HEK293 (cell line): ENCODE results near the gene PCSK5.

Source experiments
- CTCF ChIA-PET: fragments of 350-600 bp; formaldehyde crosslinking; extraction: SDS; loops from one replicate; lab custom pipeline; 2021; ENCODE audit warnings: antibody characterized with exemption; lab: Yijun Ruan, JAX
- POLR2A ChIA-PET: fragments of 300-600 bp; formaldehyde crosslinking; extraction: SDS; loops from one replicate; lab custom pipeline; 2020; ENCODE audit warnings: antibody characterized with exemption, inconsistent platforms; lab: Yijun Ruan, JAX
- H3K27ac ChIP-seq: fragments of 200-500 bp; sonication (Bioruptor generic); 2 replicates; pipeline ENCODE4 v1.5.1; 2014; ENCODE audit warnings: low read depth, low read length, control low read depth, inconsistent platforms; ENCODE audit errors: extremely low read depth
- H3K36me3 ChIP-seq, 2 experiments: fragments of 200-500 bp in 1 of 2; sonication (Bioruptor generic) in 1 of 2; 1 replicate in 1 of 2; 2 replicates in 1 of 2; pipeline ENCODE4 v1.5.1; 2014 to 2017; ENCODE audit warnings: inconsistent platforms in 2 of 2, low read length in 2 of 2; ENCODE audit not compliant: control insufficient read depth in 2 of 2, insufficient read depth in 1 of 2
- H3K4me1 ChIP-seq: fragments of 200-500 bp; sonication (Bioruptor generic); 2 replicates; pipeline ENCODE4 v1.5.1; 2014; ENCODE audit warnings: mild to moderate bottlenecking, low read length, inconsistent platforms; ENCODE audit not compliant: control insufficient read depth, insufficient read depth
- H3K4me3 ChIP-seq: 2 replicates; pipeline ENCODE4 v1.5.1; 2011; ENCODE audit warnings: low read depth, mild to moderate bottlenecking, control low read depth, low read length, moderate library complexity
- H3K9me3 ChIP-seq: fragments of 200-500 bp; sonication (Bioruptor generic); 2 replicates; pipeline ENCODE4 v1.5.1; 2014; ENCODE audit warnings: low read depth, low read length, inconsistent platforms; ENCODE audit not compliant: control insufficient read depth, insufficient read depth
- BCL6B ChIP-seq: fragments of 450-650 bp; formaldehyde crosslinking; IDR thresholded peaks from 2 replicates; pipeline ENCODE4 v1.5.1; 2017; ENCODE audit warnings: missing biosample characterization, missing genetic modification characterization
- FEZF1 ChIP-seq: fragments of 450-650 bp; formaldehyde crosslinking; IDR thresholded peaks from 2 replicates; pipeline ENCODE4 v1.5.1; 2016; ENCODE audit warnings: missing biosample characterization, missing genetic modification characterization
- KLF10 ChIP-seq: fragments of 450-650 bp; IDR thresholded peaks from 2 replicates; pipeline ENCODE4 v1.5.1; 2018; ENCODE audit warnings: missing biosample characterization, mild to moderate bottlenecking, missing genetic modification characterization
- KLF7 ChIP-seq: fragments of 450-650 bp; formaldehyde crosslinking; IDR thresholded peaks from 2 replicates; pipeline ENCODE4 v1.5.1; 2016; ENCODE audit warnings: missing biosample characterization, missing genetic modification characterization, borderline replicate concordance
- REPIN1 ChIP-seq: fragments of 450-650 bp; formaldehyde crosslinking; IDR thresholded peaks from 2 replicates; pipeline ENCODE4 v1.5.1; 2017; ENCODE audit warnings: missing biosample characterization, missing genetic modification characterization, low read depth
- SETDB1 ChIP-seq: IDR thresholded peaks from one replicate; pipeline ENCODE4 v1.6.1; 2017; ENCODE audit warnings: mild to moderate bottlenecking, low read length, moderate library complexity, mixed read lengths; ENCODE audit not compliant: insufficient read length
- SP2 ChIP-seq: fragments of 450-650 bp; formaldehyde crosslinking; IDR thresholded peaks from 2 replicates; pipeline ENCODE4 v1.5.1; 2016; ENCODE audit warnings: missing biosample characterization, missing genetic modification characterization
- YY1 ChIP-seq: fragments of 450-650 bp; formaldehyde crosslinking; IDR thresholded peaks from 2 replicates; pipeline ENCODE4 v1.5.1; 2018; ENCODE audit warnings: missing biosample characterization, missing genetic modification characterization
- ZBTB10 ChIP-seq: fragments of 450-650 bp; formaldehyde crosslinking; IDR thresholded peaks from 2 replicates; pipeline ENCODE4 v1.5.1; 2016; ENCODE audit warnings: missing biosample characterization, missing genetic modification characterization
- ZBTB17 ChIP-seq: fragments of 450-650 bp; formaldehyde crosslinking; IDR thresholded peaks from 2 replicates; pipeline ENCODE4 v1.5.1; 2016; ENCODE audit warnings: missing biosample characterization, missing genetic modification characterization
- ZBTB7A ChIP-seq: fragments of 450-650 bp; formaldehyde crosslinking; IDR thresholded peaks from 2 replicates; pipeline ENCODE4 v1.5.1; 2016; ENCODE audit warnings: low read depth, missing biosample characterization, missing genetic modification characterization
- ZFP69B ChIP-seq: fragments of 450-650 bp; formaldehyde crosslinking; IDR thresholded peaks from 2 replicates; pipeline ENCODE4 v1.5.1; 2016; ENCODE audit warnings: missing biosample characterization, missing genetic modification characterization
- ZNF169 ChIP-seq: fragments of 450-650 bp; formaldehyde crosslinking; IDR thresholded peaks from 2 replicates; pipeline ENCODE4 v1.5.1; 2016; ENCODE audit warnings: missing biosample characterization, missing genetic modification characterization
- ZNF221 ChIP-seq: fragments of 450-650 bp; formaldehyde crosslinking; IDR thresholded peaks from 2 replicates; pipeline ENCODE4 v1.5.1; 2017; ENCODE audit warnings: missing biosample characterization, missing genetic modification characterization, borderline replicate concordance
- ZNF274 ChIP-seq, 2 experiments: fragments of 200-500 bp in 1 of 2; fragments of 450-650 bp in 1 of 2; sonication (Bioruptor generic) in 1 of 2; formaldehyde crosslinking in 1 of 2; IDR thresholded peaks; 2 replicates each; pipeline versions ENCODE4 v1.5.1 to v1.6.1; 2014 to 2016; ENCODE audit warnings: borderline replicate concordance in 1 of 2, inconsistent platforms in 1 of 2, low read length in 1 of 2, missing biosample characterization in 1 of 2, missing genetic modification characterization in 1 of 2
- ZNF292 ChIP-seq: fragments of 450-650 bp; formaldehyde crosslinking; IDR thresholded peaks from 2 replicates; pipeline ENCODE4 v1.5.1; 2016; ENCODE audit warnings: low read depth, missing biosample characterization, missing genetic modification characterization, borderline replicate concordance
- ZNF394 ChIP-seq: fragments of 450-650 bp; formaldehyde crosslinking; IDR thresholded peaks from 2 replicates; pipeline ENCODE4 v1.5.1; 2016; ENCODE audit warnings: missing biosample characterization, missing genetic modification characterization, mild to moderate bottlenecking, moderate library complexity, borderline replicate concordance
- ZNF426 ChIP-seq: fragments of 450-650 bp; formaldehyde crosslinking; IDR thresholded peaks from 2 replicates; pipeline ENCODE4 v1.5.1; 2017; ENCODE audit warnings: missing biosample characterization, missing genetic modification characterization, mild to moderate bottlenecking, inconsistent platforms, moderate library complexity
- ZNF513 ChIP-seq: fragments of 450-650 bp; IDR thresholded peaks from 2 replicates; pipeline ENCODE4 v1.5.1; 2018; ENCODE audit warnings: missing biosample characterization, missing genetic modification characterization
- ZNF548 ChIP-seq: fragments of 450-650 bp; formaldehyde crosslinking; IDR thresholded peaks from 2 replicates; pipeline ENCODE4 v1.5.1; 2016; ENCODE audit warnings: missing biosample characterization, missing genetic modification characterization
- ZNF549 ChIP-seq: fragments of 450-650 bp; IDR thresholded peaks from 2 replicates; pipeline ENCODE4 v1.5.1; 2018; ENCODE audit warnings: missing biosample characterization, missing genetic modification characterization, mild to moderate bottlenecking, inconsistent platforms, moderate library complexity
- ZNF555 ChIP-seq: fragments of 450-650 bp; formaldehyde crosslinking; conservative IDR thresholded peaks from 2 replicates; pipeline ENCODE4 v1.5.1; 2017; ENCODE audit warnings: missing biosample characterization, mild to moderate bottlenecking, missing genetic modification characterization, inconsistent platforms
- ZNF600 ChIP-seq: fragments of 450-650 bp; formaldehyde crosslinking; IDR thresholded peaks from 2 replicates; pipeline ENCODE4 v1.5.1; 2016; ENCODE audit warnings: missing biosample characterization, missing genetic modification characterization
- ZNF837 ChIP-seq: fragments of 450-650 bp; formaldehyde crosslinking; IDR thresholded peaks from 2 replicates; pipeline ENCODE4 v1.5.1; 2016; ENCODE audit warnings: missing biosample characterization, missing genetic modification characterization
- TF ChIP-seq, protein P1 (sequence below): sonication (generic); formaldehyde crosslinking; IDR thresholded peaks from 2 replicates; pipeline ENCODE4 v1.8.1; 2022; ENCODE audit warnings: mild to moderate bottlenecking, moderate library complexity, missing genetic modification reagents
- TF ChIP-seq, protein P2 (sequence below): fragments of 450-650 bp; formaldehyde crosslinking; IDR thresholded peaks from 2 replicates; pipeline ENCODE4 v1.5.1; 2016; ENCODE audit warnings: missing biosample characterization, missing genetic modification characterization

The PCSK5 gene

GRCh38 chr9:76109953-76110352 is 219.5 kb downstream of the PCSK5 start (continued):
- TF ChIP-seq FEZF1 (tag by site-specific recombination) = no peak
- no peak for TF ChIP-seq ZNF837 (tag by site-specific recombination)
- no peak for TF ChIP-seq SP2
- TF ChIP-seq REPIN1 (tag by site-specific recombination) = no peak
- no peak for TF ChIP-seq YY1 (tag by site-specific recombination)
- no peak for TF ChIP-seq ZBTB7A (tag by site-specific recombination)
- TF ChIP-seq ZNF548 (tag by site-specific recombination) = no peak
- no peak for TF ChIP-seq ZNF274 (IDR thresholded peaks at IDR 0.05; ENCODE audit: low read length)
- TF ChIP-seq ZNF274 (tag by site-specific recombination; IDR thresholded peaks at IDR 0.05; ENCODE audit: borderline replicate concordance) = no peak

- no peak overlapping the region for H3K27ac ChIP-seq
- no peaks in the 10 kb centered on the region for H3K9me3 ChIP-seq
- peaks cover 0 to 5% of the 10 kb centered on the region in 2 experiments; a peak in 1 of 3 replicates for H3K36me3 ChIP-seq
- CTCF ChIA-PET = interaction anchor here (0.6 to 0.7 kb wide), 2 partner anchors 15 to 850 kb away, joined by 3 read pairs; no protein-coding TSS in a partner anchor
- no peak overlapping the region for H3K4me3 ChIP-seq
- no peaks in the 10 kb centered on the region for H3K4me1 ChIP-seq
- POLR2A ChIA-PET = no interaction called here
- TF ChIP-seq ZBTB17 (tag by site-specific recombination) (no peak), KLF7 (tag by site-specific recombination) (no peak), ZNF221 (tag by site-specific recombination) (no peak), BCL6B (tag by site-specific recombination) (no peak), KLF10 (tag by site-specific recombination) (no peak), ZNF555 (tag by site-specific recombination) (no peak), SETDB1 (no peak), ZNF394 (no peak), YY1 (tag by site-specific recombination) (no peak), ZNF600 (tag by site-specific recombination) (no peak), ZNF548 (tag by site-specific recombination) (no peak), ZFP69B (no peak)
These were observed 221.7 kb downstream of the PCSK5 start for GRCh38 chr9:76112151-76112550.

DNA sequence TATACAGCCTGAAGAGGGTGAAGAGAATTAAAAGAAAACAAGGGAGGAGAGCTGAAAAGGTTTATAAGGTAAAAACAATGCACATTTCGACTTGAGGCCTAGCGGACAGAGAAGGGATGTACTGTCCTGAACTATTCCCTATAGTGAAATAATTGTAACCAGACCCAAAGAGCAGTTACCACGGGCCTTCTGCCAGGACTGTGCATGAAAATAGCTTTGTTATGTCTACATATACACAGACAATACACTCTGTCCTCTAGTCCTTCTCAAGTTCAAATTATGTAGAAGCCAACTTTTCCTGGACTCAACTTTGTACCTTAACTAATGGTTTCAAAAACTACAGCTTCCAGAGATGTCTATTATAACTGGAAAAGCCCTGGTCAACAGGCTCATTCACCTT is 223.7 kb downstream of the PCSK5 start:
- Histone ChIP-seq H3K27ac (no peak overlapping the region), H3K4me3 (no peak overlapping the region), H3K4me1 (no peaks in the 10 kb centered on the region), H3K9me3 (no peaks in the 10 kb centered on the region), H3K36me3 (no peaks in the 10 kb centered on the region)
- POLR2A ChIA-PET = no interaction called here
- CTCF ChIA-PET = no interaction called here
- no peak for TF ChIP-seq ZNF426 (tag by site-specific recombination)
- TF ChIP-seq, protein P1, sequence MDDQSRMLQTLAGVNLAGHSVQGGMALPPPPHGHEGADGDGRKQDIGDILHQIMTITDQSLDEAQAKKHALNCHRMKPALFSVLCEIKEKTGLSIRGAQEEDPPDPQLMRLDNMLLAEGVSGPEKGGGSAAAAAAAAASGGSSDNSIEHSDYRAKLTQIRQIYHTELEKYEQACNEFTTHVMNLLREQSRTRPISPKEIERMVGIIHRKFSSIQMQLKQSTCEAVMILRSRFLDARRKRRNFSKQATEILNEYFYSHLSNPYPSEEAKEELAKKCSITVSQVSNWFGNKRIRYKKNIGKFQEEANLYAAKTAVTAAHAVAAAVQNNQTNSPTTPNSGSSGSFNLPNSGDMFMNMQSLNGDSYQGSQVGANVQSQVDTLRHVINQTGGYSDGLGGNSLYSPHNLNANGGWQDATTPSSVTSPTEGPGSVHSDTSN = no peak
- TF ChIP-seq, protein P2, sequence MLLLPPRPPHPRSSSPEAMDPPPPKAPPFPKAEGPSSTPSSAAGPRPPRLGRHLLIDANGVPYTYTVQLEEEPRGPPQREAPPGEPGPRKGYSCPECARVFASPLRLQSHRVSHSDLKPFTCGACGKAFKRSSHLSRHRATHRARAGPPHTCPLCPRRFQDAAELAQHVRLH = no peak
- no peak for TF ChIP-seq ZNF169
- no peak for TF ChIP-seq ZNF292 (tag by site-specific recombination)
- TF ChIP-seq ZNF549 = no peak
- no peak for TF ChIP-seq ZBTB10 (tag by site-specific recombination)
- no peak for TF ChIP-seq ZNF513 (tag by site-specific recombination)
